HFF-Myc (cell line): ENCODE measurements around the gene RRP12.

ENCODE experiments used
- DNase-seq: peaks from one replicate; pipeline ENCODE4 v3.0.0-alpha.2; 2011; ENCODE audit warnings: low read depth; ENCODE audit errors: extremely low read depth
- H3K4me3 ChIP-seq: replicated peaks from 2 replicates; pipeline ENCODE4 v1.5.1; 2011; ENCODE audit warnings: low read depth, mild to moderate bottlenecking, control low read depth, low read length
- CTCF ChIP-seq: IDR thresholded peaks from 2 replicates; pipeline ENCODE4 v1.5.1; 2012; ENCODE audit warnings: mild to moderate bottlenecking, low read depth, low read length, control low read depth; ENCODE audit errors: missing control alignments

Gene RRP12

GRCh38 chr10:97396056-97396455 is 5.1 kb downstream of the RRP12 start:
- no peak for TF ChIP-seq CTCF
- no peak overlapping the region for H3K4me3 ChIP-seq
- no peak for DNase-seq

- TF ChIP-seq CTCF, result no peak
- no peak overlapping the region for H3K4me3 ChIP-seq
- DNase-seq, result no peak
Measured at GRCh38 chr10:97393034-97393573, 8.0 kb downstream of the RRP12 start.

GRCh38 chr10:97390091-97390490 is 11.0 kb downstream of the RRP12 start:
- DNase-seq, result no peak
- no peak for TF ChIP-seq CTCF
- no peak overlapping the region for H3K4me3 ChIP-seq

- TF ChIP-seq CTCF, result no peak
- no peak overlapping the region for H3K4me3 ChIP-seq
- DNase-seq, result no peak
Measured at GRCh38 chr10:97388152-97388551, 13.0 kb downstream of the RRP12 start.

- H3K4me3 ChIP-seq, result no peak overlapping the region
- no peak for DNase-seq
- no peak for TF ChIP-seq CTCF
Measured at GRCh38 chr10:97385565-97385964, 15.6 kb downstream of the RRP12 start.

GRCh38 chr10:97384641-97385040 is 16.5 kb downstream of the RRP12 start:
- TF ChIP-seq CTCF, result no peak
- no peak overlapping the region for H3K4me3 ChIP-seq
- no peak for DNase-seq

GRCh38 chr10:97384156-97384555 is 17.0 kb downstream of the RRP12 start:
- no peak overlapping the region for H3K4me3 ChIP-seq
- no peak for DNase-seq
- TF ChIP-seq CTCF, result no peak
